RWPE2 (cell line): ENCODE data around the gene C2orf69.

ENCODE experiments used
- ATAC-seq: fragments of 200-7000 bp; cut with Tn5 transposase; 3 replicates; pipeline ENCODE4 v1.9.1; 2021; ENCODE audit warnings: low read depth
- DNase-seq: peaks from one replicate; pipeline ENCODE4 v3.0.0-alpha.2; 2020; ENCODE audit warnings: low spot score
- H3K27ac ChIP-seq: fragments of 450-650 bp; 2 replicates; pipeline ENCODE4 v1.5.1; 2017; ENCODE audit warnings: mild to moderate bottlenecking; ENCODE audit not compliant: poor library complexity, severe bottlenecking
- H3K27me3 ChIP-seq: fragments of 250-450 bp; sonication (Bioruptor Pico); 2 replicates; pipeline ENCODE4 v1.5.1; 2021; ENCODE audit warnings: mild to moderate bottlenecking, moderate library complexity; ENCODE audit not compliant: insufficient read depth, poor library complexity, severe bottlenecking
- H3K36me3 ChIP-seq: fragments of 250-450 bp; sonication (Bioruptor Pico); 2 replicates; pipeline ENCODE4 v1.5.1; 2020; ENCODE audit warnings: low read depth, mild to moderate bottlenecking, moderate library complexity
- H3K4me1 ChIP-seq: fragments of 250-450 bp; sonication (Bioruptor Pico); 2 replicates; pipeline ENCODE4 v1.5.1; 2021; ENCODE audit warnings: mild to moderate bottlenecking, moderate library complexity; ENCODE audit not compliant: insufficient read depth, poor library complexity, severe bottlenecking
- H3K4me3 ChIP-seq: fragments of 250-450 bp; sonication (Bioruptor Pico); 2 replicates; pipeline ENCODE4 v1.5.1; 2021; ENCODE audit warnings: mild to moderate bottlenecking, moderate library complexity; ENCODE audit not compliant: severe bottlenecking
- H3K9me3 ChIP-seq: fragments of 250-450 bp; sonication (Bioruptor Pico); 2 replicates; pipeline ENCODE4 v1.5.1; 2021; ENCODE audit warnings: mild to moderate bottlenecking, moderate library complexity; ENCODE audit not compliant: severe bottlenecking
- CTCF ChIP-seq: fragments of 450-650 bp; IDR thresholded peaks from one replicate; pipeline ENCODE4 v1.5.1; 2017; ENCODE audit warnings: mild to moderate bottlenecking, moderate library complexity; ENCODE audit not compliant: poor library complexity, severe bottlenecking

C2orf69 gene

GRCh38 chr2:199958014-199958413, 46.9 kb downstream of the C2orf69 start:
- ATAC-seq: no peak
- DNase-seq: no peak
- peaks cover 58% of the 10 kb centered on the region for H3K36me3 ChIP-seq
- H3K9me3 ChIP-seq: no peaks in the 10 kb centered on the region
- H3K27ac ChIP-seq: no peak overlapping the region
- H3K27me3 ChIP-seq: no peaks in the 10 kb centered on the region
- H3K4me3 ChIP-seq: no peak overlapping the region
- TF ChIP-seq CTCF: no peak
- H3K4me1 ChIP-seq: peaks cover 8% of the 10 kb centered on the region

GRCh38 chr2:199962203-199962602, 51.1 kb downstream of the C2orf69 start:
- Histone ChIP-seq H3K9me3 (peaks cover under 1% of the 10 kb centered on the region), H3K4me3 (no peak overlapping the region), H3K27ac (no peak overlapping the region), H3K4me1 (peaks cover under 1% of the 10 kb centered on the region), H3K36me3 (peaks cover 88% of the 10 kb centered on the region), H3K27me3 (no peaks in the 10 kb centered on the region)
- no peak for TF ChIP-seq CTCF
- ATAC-seq (no peak), DNase-seq (no peak)

- no peaks in the 10 kb centered on the region for H3K4me1 ChIP-seq
- DNase-seq (no peak), ATAC-seq (no peak)
- no peak for TF ChIP-seq CTCF
- no peaks in the 10 kb centered on the region for H3K27me3 ChIP-seq
- H3K4me3 ChIP-seq: no peak overlapping the region
- H3K9me3 ChIP-seq: peaks cover 3% of the 10 kb centered on the region
- H3K27ac ChIP-seq: no peak overlapping the region
- peaks cover 61% of the 10 kb centered on the region for H3K36me3 ChIP-seq
Measured at GRCh38 chr2:199966405-199966804, 55.3 kb downstream of the C2orf69 start.

GRCh38 chr2:199966976-199967375, 55.9 kb downstream of the C2orf69 start:
- no peak for TF ChIP-seq CTCF
- DNase-seq (no peak), ATAC-seq (no peak)
- no peaks in the 10 kb centered on the region for H3K27me3 ChIP-seq
- no peak overlapping the region for H3K4me3 ChIP-seq
- peaks cover 55% of the 10 kb centered on the region for H3K36me3 ChIP-seq
- H3K9me3 ChIP-seq: peaks cover 3% of the 10 kb centered on the region
- H3K4me1 ChIP-seq: no peaks in the 10 kb centered on the region
- H3K27ac ChIP-seq: no peak overlapping the region

GRCh38 chr2:199968126-199968525, 57.0 kb downstream of the C2orf69 start:
- DNase-seq: no peak
- H3K36me3 ChIP-seq: peaks cover 44% of the 10 kb centered on the region

More at GRCh38 chr2:199968126-199968525, 57.0 kb downstream of the C2orf69 start:
- Histone ChIP-seq H3K4me1 (no peaks in the 10 kb centered on the region), H3K9me3 (peaks cover 3% of the 10 kb centered on the region), H3K4me3 (no peak overlapping the region), H3K27me3 (no peaks in the 10 kb centered on the region), H3K27ac (no peak overlapping the region)
- ATAC-seq: no peak
- TF ChIP-seq CTCF: no peak
